Mammary epithelial cell (primary cell): ENCODE results near the gene PTRH1.

Experiments used
- CTCF ChIP-seq, 2 donors: IDR thresholded peaks in 1 of 2; conservative IDR thresholded peaks in 1 of 2; 2 replicates each; pipeline ENCODE4 v1.5.1; 2011 to 2012; ENCODE audit warnings: inconsistent platforms in 2 of 2, low read length in 2 of 2, mild to moderate bottlenecking in 2 of 2, control low read depth in 1 of 2, low read depth in 1 of 2; ENCODE audit not compliant: insufficient read depth in 1 of 2; ENCODE audit errors: extremely low read depth in 1 of 2
- EZH2 ChIP-seq: IDR thresholded peaks from 2 replicates; pipeline ENCODE4 v1.6.1; 2012; ENCODE audit warnings: low read length, inconsistent platforms, borderline replicate concordance

- TF ChIP-seq EZH2 (no peak), CTCF (conservative IDR thresholded peaks at IDR 0.05 in 1 of 2, IDR thresholded peaks at IDR 0.05 in 1 of 2; ENCODE audit: extremely low read depth in 1 of 2, insufficient read depth in 1 of 2, low read depth in 1 of 2, low read length in 2 of 2) (no peak)
Observed at GRCh38 chr9:127692071-127692470, 23.4 kb downstream of the PTRH1 start.
